Measurements from ENCODE around the gene CDCA7L. TPM values are rescaled to one million over a fixed set of nuclear protein-coding genes. Genes with fewer than 3 reads are reported as not detected.

The CDCA7L gene
- 13.2 to 18.5 TPM (median 17.6 TPM) in 5 replicates for total RNA-seq (2022; extraction: Qiagen RNA extraction; ENCODE audit: low read depth)

DNA sequence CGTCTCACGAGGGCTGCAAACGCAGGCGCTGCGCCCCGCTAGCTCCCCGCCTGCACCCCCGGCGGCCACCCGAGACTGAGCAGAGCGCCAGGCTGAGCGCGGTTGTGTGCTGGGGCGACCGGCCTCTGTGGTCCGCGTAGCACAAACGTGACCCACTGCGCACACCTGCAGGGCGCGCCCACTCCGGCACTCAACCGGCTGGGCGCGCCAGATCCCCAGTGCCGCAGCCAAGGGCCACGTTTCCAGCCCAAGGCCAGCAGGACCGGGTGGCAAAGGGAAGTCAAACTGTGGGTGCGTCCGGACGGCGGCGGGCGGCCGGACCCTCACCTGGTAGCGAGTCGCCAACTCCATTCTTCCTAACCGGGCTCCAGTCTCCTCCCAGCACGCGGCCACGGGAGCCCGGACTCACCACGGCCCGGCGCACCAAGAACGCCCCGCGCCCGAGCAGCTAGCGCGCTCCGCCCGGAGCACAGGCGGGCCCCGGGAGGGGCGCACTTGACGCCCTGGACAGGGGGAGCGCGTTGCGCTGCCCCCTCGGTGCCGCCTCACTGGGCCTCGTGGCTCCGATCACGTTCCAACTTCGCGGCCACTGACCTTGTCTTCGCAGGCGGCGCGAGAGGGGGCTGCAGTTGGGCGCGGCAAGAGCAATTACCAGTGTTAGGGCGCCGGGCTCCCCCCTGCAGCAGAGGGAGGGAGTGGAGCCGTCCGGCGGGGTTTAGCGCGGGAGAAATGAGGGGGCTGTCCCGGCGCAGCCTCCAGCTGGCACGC is at the start of gene CDCA7L:
TSS of gene CDCA7L (minus strand) at position 446 of the 768 bp plus-strand sequence. CDS start at position 351, 95 bp downstream.

